BLaER1 (cell line): ENCODE results near the gene TPCN1.

Experiments used
- H3K27ac ChIP-seq: shearing (Covaris generic); formaldehyde crosslinking; 2 replicates; pipeline ENCODE4 v1.8.1; 2022
- H3K27me3 ChIP-seq: shearing (Covaris generic); formaldehyde crosslinking; 2 replicates; pipeline ENCODE4 v1.8.1; 2022
- H3K36me3 ChIP-seq: shearing (Covaris generic); formaldehyde crosslinking; 2 replicates; pipeline ENCODE4 v1.8.1; 2022
- H3K4me1 ChIP-seq: shearing (Covaris generic); formaldehyde crosslinking; 2 replicates; pipeline ENCODE4 v1.8.1; 2022
- H3K4me2 ChIP-seq: shearing (Covaris generic); formaldehyde crosslinking; 2 replicates; pipeline ENCODE4 v1.8.1; 2022
- H3K4me3 ChIP-seq: shearing (Covaris generic); formaldehyde crosslinking; 2 replicates; pipeline ENCODE4 v1.8.1; 2022
- H3K9ac ChIP-seq: shearing (Covaris generic); formaldehyde crosslinking; 2 replicates; pipeline ENCODE4 v1.8.1; 2022
- H3K9me3 ChIP-seq: shearing (Covaris generic); formaldehyde crosslinking; 2 replicates; pipeline ENCODE4 v1.8.1; 2022
- H4K20me1 ChIP-seq: shearing (Covaris generic); formaldehyde crosslinking; 2 replicates; pipeline ENCODE4 v1.8.1; 2022
- Cebpa-rat ChIP-seq: shearing (Covaris generic); IDR thresholded peaks from 2 replicates; pipeline ENCODE4 v1.8.1; 2022

TPCN1 gene

DNA sequence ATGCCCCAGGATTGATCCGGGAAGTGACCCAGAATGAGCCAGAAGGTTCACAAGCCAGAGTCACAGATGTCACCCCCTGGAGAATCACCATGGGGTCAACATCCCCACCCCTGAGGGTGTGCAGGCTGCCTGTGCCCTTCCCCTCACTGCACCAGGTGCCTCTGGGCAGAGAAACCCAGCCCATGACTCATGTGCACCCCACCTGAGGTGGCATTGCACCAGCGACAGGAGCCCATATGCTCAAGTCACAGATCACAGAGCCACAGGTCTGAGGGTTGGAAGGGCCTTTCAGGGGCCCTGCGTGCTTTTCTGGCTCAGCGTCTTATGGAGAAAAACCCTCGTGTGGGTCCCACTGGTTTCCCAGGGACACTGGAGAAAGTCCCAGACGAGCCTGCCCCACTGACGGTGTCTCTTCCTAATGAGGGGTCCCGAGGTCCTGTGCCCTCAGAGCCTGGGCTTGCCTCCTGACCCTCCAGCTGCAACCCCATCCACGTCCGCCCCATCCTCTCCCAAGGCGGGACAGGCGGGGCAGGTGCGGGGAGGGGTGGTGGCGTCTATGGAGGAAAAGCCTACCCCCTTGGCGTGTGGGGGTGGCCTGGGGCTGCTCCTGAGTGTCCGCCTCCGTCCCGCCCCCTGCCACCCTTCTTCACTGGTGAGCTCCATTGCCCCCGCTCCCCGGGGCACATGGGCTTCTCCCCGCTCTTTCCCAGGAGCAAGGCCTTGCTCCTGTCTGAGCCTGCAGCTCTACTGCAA lies 66.1 kb downstream of the TPCN1 start:
- no peak for TF ChIP-seq Cebpa-rat
- no peaks in the 10 kb centered on the region for H3K36me3 ChIP-seq
- H4K20me1 ChIP-seq, result peaks cover 23% of the 10 kb centered on the region; the same call in 1 of the 2 replicates
- peaks cover 7% of the 10 kb centered on the region; the same call in 1 of the 2 replicates for H3K4me1 ChIP-seq
- no peaks in the 10 kb centered on the region for H3K9me3 ChIP-seq
- 0 out of 2 replicates have a peak, but pooled peaks cover 5% of the 10 kb centered on the region for H3K27me3 ChIP-seq
- H3K27ac ChIP-seq, result no peak overlapping the region
- no peak overlapping the region for H3K9ac ChIP-seq
- H3K4me2 ChIP-seq, result no peak overlapping the region
- no peak overlapping the region for H3K4me3 ChIP-seq

DNA sequence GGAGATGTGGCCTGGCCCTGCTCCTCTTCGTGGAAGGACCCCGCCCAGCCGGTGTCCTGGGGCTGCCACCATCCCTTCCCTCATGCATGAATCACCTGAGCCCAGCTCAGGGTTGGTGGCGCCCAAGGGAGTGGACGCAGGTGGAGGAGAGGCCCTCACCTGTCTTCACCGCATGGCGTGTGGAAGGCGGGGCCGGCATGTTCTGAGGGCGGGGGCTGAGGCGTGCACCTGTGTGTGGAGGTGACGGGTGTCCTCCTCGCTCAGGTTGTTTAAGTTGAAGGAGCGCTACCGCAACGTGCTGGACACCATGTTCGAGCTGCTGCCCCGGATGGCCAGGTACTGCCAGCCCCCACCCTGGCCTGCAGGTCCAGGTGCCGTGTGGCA lies 66.6 kb downstream of the TPCN1 start:
- H3K27ac ChIP-seq, result no peak overlapping the region
- H3K4me2 ChIP-seq, result no peak overlapping the region
- no peak overlapping the region for H3K9ac ChIP-seq
- H3K9me3 ChIP-seq, result no peaks in the 10 kb centered on the region
- H3K4me3 ChIP-seq, result no peak overlapping the region
- no peaks in the 10 kb centered on the region for H3K36me3 ChIP-seq
- TF ChIP-seq Cebpa-rat, result no peak
- 0 out of 2 replicates have a peak, but pooled peaks cover 5% of the 10 kb centered on the region for H3K27me3 ChIP-seq
- H3K4me1 ChIP-seq, result peaks cover 7% of the 10 kb centered on the region; the same call in 1 of the 2 replicates
- H4K20me1 ChIP-seq, result peaks cover 23% of the 10 kb centered on the region; the same call in 1 of the 2 replicates

GRCh38 chr12:113289361-113289760 lies 68.1 kb downstream of the TPCN1 start:
- Histone ChIP-seq H3K36me3 (no peaks in the 10 kb centered on the region), H3K9me3 (no peaks in the 10 kb centered on the region)
- TF ChIP-seq Cebpa-rat, result no peak

GRCh38 chr12:113290506-113290905 lies 69.2 kb downstream of the TPCN1 start:
- Histone ChIP-seq H3K27ac (no peak overlapping the region), H3K4me2 (no peak overlapping the region), H3K27me3 (0 out of 2 replicates have a peak, but pooled peaks cover 3% of the 10 kb centered on the region), H4K20me1 (peaks cover 9% of the 10 kb centered on the region; the same call in 1 of the 2 replicates), H3K9me3 (no peaks in the 10 kb centered on the region), H3K9ac (no peak overlapping the region), H3K36me3 (no peaks in the 10 kb centered on the region), H3K4me3 (no peak overlapping the region), H3K4me1 (peaks cover 7% of the 10 kb centered on the region; the same call in 1 of the 2 replicates)
- no peak for TF ChIP-seq Cebpa-rat

More at GRCh38 chr12:113289361-113289760, 68.1 kb downstream of the TPCN1 start:
- Histone ChIP-seq H4K20me1 (peaks cover 16% of the 10 kb centered on the region; the same call in 1 of the 2 replicates), H3K27me3 (0 out of 2 replicates have a peak, but pooled peaks cover 5% of the 10 kb centered on the region), H3K27ac (no peak overlapping the region), H3K4me2 (no peak overlapping the region), H3K4me3 (no peak overlapping the region), H3K9ac (no peak overlapping the region), H3K4me1 (peaks cover 7% of the 10 kb centered on the region; the same call in 1 of the 2 replicates)

DNA sequence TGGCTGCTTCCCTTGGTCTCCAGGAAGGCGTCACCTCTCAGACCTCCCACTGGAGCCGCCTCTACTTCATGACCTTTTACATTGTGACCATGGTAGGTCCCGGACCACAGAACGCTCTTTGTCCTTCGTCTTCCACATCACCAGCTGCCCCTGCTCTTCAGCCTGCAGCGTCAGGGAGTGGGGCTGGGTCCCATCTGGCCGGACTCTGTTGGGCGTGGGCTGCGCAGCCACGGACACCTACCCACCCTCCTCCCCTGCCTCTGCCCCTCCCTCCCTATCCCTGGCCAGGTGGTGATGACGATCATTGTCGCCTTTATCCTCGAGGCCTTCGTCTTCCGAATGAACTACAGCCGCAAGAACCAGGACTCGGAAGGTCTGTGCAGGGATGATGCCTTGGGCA lies 70.3 kb downstream of the TPCN1 start:
- Histone ChIP-seq H3K27ac (no peak overlapping the region), H3K36me3 (no peaks in the 10 kb centered on the region), H3K4me3 (no peak overlapping the region), H3K9ac (no peak overlapping the region), H3K4me1 (peaks cover 6% of the 10 kb centered on the region), H3K27me3 (no peaks in the 10 kb centered on the region), H3K9me3 (no peaks in the 10 kb centered on the region), H4K20me1 (peaks cover 8% of the 10 kb centered on the region; the same call in 1 of the 2 replicates), H3K4me2 (no peak overlapping the region)
- no peak for TF ChIP-seq Cebpa-rat

GRCh38 chr12:113292091-113292490 lies 70.8 kb downstream of the TPCN1 start:
- Histone ChIP-seq H3K27ac (no peak overlapping the region), H3K9ac (no peak overlapping the region), H3K4me2 (no peak overlapping the region), H3K36me3 (no peaks in the 10 kb centered on the region), H3K4me3 (no peak overlapping the region), H3K27me3 (no peaks in the 10 kb centered on the region), H3K4me1 (peaks cover 11% of the 10 kb centered on the region), H3K9me3 (no peaks in the 10 kb centered on the region), H4K20me1 (peaks cover 9% of the 10 kb centered on the region; the same call in 1 of the 2 replicates)
- TF ChIP-seq Cebpa-rat, result no peak

- Histone ChIP-seq H4K20me1 (peaks cover 13% of the 10 kb centered on the region; the same call in 1 of the 2 replicates), H3K36me3 (no peaks in the 10 kb centered on the region), H3K9ac (no peak overlapping the region), H3K4me3 (no peak overlapping the region), H3K4me2 (no peak overlapping the region), H3K27me3 (no peaks in the 10 kb centered on the region), H3K27ac (no peak overlapping the region), H3K9me3 (no peaks in the 10 kb centered on the region), H3K4me1 (peaks cover 15% of the 10 kb centered on the region)
- TF ChIP-seq Cebpa-rat, result no peak
Measured at GRCh38 chr12:113292547-113292946, 71.3 kb downstream of the TPCN1 start.

GRCh38 chr12:113293100-113293499 lies 71.8 kb downstream of the TPCN1 start:
- peaks cover 21% of the 10 kb centered on the region for H3K4me1 ChIP-seq
- no peak overlapping the region for H3K9ac ChIP-seq
- H3K27me3 ChIP-seq, result no peaks in the 10 kb centered on the region
- peaks cover 18% of the 10 kb centered on the region for H4K20me1 ChIP-seq
- H3K4me3 ChIP-seq, result no peak overlapping the region
- H3K36me3 ChIP-seq, result no peaks in the 10 kb centered on the region
- no peaks in the 10 kb centered on the region for H3K9me3 ChIP-seq
- no peak overlapping the region for H3K27ac ChIP-seq
- TF ChIP-seq Cebpa-rat, result no peak
- no peak overlapping the region for H3K4me2 ChIP-seq

- TF ChIP-seq Cebpa-rat, result no peak
- no peaks in the 10 kb centered on the region for H3K27me3 ChIP-seq
- no peak overlapping the region for H3K9ac ChIP-seq
- H3K4me2 ChIP-seq, result no peak overlapping the region
- peaks cover 43% of the 10 kb centered on the region for H4K20me1 ChIP-seq
- H3K4me1 ChIP-seq, result peaks cover 40% of the 10 kb centered on the region
- no peaks in the 10 kb centered on the region for H3K36me3 ChIP-seq
- no peak overlapping the region for H3K4me3 ChIP-seq
- no peak overlapping the region for H3K27ac ChIP-seq
- no peaks in the 10 kb centered on the region for H3K9me3 ChIP-seq
Measured at GRCh38 chr12:113295886-113296556, 74.8 kb downstream of the TPCN1 start.
